ENCODE results near the gene CD53.

CD53 gene

GRCh38 chr1:110875216-110875731 is 2.3 kb downstream of the CD53 start:
- DNase-seq (ENCODE audit: low read depth in 2 of 3, low spot score in 1 of 3), result peak; percentile 32 to 47 (median 44)

- no peak for DNase-seq (ENCODE audit: low read depth in 2 of 3, low spot score in 1 of 3)
Observed at GRCh38 chr1:110876748-110877341, 3.9 kb downstream of the CD53 start.

GRCh38 chr1:110877364-110877763 is 4.4 kb downstream of the CD53 start:
- DNase-seq (ENCODE audit: low read depth in 2 of 3, low spot score in 1 of 3), result no peak

- no peak for DNase-seq (ENCODE audit: low read depth in 2 of 3, low spot score in 1 of 3)
Observed at GRCh38 chr1:110877776-110878175, 4.8 kb downstream of the CD53 start.

GRCh38 chr1:110878591-110878990 is 5.6 kb downstream of the CD53 start:
- DNase-seq (ENCODE audit: low read depth in 2 of 3, low spot score in 1 of 3), result no peak

DNA sequence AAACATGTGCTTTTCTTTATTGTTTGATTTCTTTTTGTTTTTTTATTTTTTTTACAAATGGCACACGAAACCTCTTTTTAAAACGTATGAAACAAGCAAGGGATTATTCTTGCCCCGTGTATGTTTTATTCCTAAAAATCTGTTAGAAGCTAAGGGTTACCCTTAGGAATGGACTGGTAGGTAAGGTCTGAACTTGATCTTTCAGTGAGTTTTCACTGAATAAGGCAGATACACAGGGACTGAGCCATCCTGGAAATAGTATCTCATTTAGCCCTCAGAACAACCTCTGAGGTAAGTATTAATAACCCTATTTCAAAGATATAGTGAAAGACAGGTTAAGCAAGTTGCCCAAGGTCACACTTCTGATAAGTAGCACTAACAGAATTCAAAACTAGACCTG is 6.0 kb downstream of the CD53 start:
- no peak for DNase-seq (ENCODE audit: low read depth in 2 of 3, low spot score in 1 of 3)

GRCh38 chr1:110879758-110880606 is 7.0 kb downstream of the CD53 start:
- DNase-seq (ENCODE audit: low read depth in 2 of 3, low spot score in 1 of 3), result peak; percentile 50 to 70 (median 63)

GRCh38 chr1:110880708-110881374 is 7.9 kb downstream of the CD53 start:
- DNase-seq (ENCODE audit: low read depth in 2 of 3, low spot score in 1 of 3), result peak; percentile 34 to 49 (median 47)

DNA sequence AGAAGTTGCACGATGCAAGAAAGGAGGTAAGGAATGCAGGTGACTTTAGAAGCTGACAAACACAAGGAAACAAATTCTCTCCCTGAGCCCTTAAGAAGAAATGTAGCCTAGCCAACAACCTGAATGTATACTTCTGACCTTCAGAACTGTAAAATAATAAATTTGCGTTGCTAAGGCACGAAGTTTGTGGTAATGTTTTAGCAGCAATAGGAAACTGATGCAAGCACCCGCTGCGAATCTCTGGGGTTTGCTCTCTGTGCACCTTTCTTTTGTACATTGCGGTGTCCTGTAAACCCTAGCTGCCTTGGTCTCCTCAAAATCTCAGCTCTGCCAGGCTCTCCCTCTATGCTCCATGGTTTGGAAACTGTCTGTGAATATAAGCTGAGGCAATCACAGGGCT is 15.1 kb downstream of the CD53 start:
- DNase-seq (ENCODE audit: low read depth in 2 of 3, low spot score in 1 of 3), result no peak

DNA sequence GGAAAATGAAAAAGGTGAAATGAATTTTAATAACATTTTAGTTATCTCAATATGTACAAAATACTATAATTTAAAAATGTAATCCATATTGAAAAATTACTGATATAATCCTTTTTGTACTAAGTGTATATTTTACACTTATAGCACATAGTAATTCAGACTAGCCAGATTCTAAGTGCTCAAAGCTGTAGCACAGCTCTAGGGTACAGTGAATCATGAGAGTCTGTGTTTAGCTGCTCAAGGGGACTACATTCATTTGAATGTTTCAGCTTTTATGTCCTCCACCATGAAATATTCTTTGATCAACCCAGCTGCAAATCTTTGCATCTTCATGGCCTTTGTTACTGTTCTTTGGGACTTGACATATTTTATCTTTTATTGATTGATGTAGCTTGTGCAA is 15.7 kb downstream of the CD53 start:
- DNase-seq (ENCODE audit: low read depth in 2 of 3, low spot score in 1 of 3), result no peak

DNA sequence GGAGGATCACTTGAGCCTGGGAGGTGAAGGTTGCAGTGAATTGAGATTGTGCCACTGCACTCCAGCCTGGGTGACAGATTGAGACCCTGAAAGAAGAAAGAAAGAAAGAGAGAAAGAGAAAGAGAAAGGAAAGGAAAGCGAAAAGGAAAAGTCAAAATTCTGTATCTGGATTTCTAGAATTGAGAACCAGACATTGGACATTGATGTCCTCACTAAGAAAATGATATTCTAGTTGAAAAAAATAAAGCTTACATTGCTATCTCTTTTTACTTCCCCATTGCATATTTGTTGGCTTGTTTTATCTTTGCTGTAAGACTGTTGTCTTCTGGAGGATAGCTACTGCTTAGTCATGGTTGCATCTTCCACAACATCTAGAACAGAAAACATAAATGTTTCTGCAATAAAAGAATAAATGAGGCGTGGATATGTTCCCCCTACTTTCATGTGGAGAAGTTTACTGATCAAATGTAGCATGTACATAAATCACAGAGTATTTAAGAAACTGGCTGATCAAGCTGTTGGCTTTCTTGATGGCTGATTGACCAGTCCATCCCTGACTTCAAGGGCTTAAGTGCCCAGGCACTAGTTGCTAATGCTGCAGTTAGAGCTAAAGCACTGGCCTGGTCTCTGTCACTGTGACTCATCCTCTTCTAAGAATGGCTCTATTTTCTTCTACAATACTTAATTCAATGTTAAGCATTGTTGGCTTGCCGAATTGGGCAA is 17.7 kb downstream of the CD53 start:
- DNase-seq (ENCODE audit: low read depth in 2 of 3, low spot score in 1 of 3), result no peak

DNA sequence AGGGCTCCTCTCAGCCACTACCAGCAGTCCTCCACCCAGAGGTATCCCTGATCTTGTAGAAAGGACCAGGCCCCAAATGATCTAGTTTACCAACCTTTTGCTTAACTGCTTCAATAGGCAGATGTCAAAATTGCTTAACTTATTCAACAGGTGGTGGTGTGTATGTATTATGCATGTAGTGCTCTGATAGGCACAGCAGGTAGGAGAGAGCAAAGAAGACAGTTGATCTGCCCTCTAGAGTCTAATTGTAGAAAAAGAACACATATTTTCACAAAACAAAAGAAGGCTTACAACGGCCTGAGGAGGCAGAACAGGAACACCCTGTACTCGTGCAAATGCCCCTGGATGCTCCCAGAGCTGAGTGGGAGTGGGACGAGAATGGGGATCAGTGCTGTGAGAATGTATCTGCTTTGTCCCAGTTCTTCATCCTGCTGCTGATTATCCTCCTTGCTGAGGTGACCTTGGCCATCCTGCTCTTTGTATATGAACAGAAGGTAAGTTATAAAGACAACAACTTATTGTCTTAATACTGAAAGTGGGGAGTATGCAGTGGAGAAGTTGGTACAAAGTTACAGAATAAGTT is 21.1 kb downstream of the CD53 start:
- no peak for DNase-seq (ENCODE audit: low read depth in 2 of 3, low spot score in 1 of 3)

DNA sequence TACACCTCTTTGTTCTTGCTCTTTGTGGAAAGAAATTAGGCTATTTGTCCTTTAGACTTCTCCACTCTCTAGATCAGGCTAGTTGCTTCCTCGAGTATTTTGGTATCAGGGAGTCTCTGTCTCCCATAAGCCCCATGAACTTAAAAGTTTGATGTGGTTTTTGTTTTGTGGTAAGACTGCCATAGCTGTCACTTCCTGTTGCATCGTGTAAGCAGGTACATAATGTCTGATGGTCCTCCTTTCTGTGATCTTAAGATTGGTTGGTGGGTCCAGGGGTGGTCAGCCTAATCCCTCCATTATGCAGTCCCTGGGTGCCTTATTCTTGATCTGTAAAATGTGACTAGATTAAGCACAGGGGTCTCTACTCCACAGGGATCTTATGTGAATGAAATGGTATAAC is 23.1 kb downstream of the CD53 start:
- no peak for DNase-seq (ENCODE audit: low read depth in 2 of 3, low spot score in 1 of 3)

DNA sequence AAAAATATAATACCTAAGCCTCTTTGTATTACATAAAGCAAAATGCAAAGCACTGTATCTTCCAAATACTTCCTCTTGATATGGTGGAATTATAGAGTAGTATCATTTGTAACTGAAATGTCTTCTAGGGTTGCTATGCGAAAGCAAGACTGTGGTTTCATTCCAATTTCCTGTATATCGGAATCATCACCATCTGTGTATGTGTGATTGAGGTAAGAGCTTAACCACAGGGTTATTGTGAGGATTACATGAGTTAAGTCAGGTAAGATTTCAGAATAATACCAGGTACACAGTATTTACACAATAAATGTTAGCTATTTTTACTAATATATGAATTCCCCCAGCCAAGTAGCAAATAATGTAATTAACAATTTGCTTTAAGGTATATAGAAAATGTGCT is 24.7 kb downstream of the CD53 start:
- DNase-seq (ENCODE audit: low read depth in 2 of 3, low spot score in 1 of 3), result no peak

DNA sequence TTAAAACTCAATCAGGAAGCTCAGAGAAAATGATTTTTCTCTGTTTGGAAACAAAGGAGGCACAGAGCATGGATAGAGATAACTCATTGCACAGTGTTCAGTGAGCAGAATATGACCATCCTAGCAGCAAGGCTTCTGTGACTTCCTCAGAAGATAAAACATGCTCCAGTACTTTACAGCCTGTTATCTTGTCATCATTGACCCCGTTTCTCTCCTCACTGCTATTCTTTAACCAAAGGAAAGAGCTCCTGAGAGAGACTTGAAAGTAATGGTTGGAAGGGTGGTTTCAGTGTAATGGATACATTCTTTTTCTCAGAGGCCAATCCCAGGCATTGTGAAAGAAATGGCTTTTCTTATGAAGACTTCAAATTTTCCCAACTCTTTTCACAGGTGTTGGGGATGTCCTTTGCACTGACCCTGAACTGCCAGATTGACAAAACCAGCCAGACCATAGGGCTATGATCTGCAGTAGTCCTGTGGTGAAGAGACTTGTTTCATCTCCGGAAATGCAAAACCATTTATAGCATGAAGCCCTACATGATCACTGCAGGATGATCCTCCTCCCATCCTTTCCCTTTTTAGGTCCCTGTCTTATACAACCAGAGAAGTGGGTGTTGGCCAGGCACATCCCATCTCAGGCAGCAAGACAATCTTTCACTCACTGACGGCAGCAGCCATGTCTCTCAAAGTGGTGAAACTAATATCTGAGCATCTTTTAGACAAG is 25.9 kb downstream of the CD53 start:
- no peak for DNase-seq (ENCODE audit: low read depth in 2 of 3, low spot score in 1 of 3)

- DNase-seq (ENCODE audit: low read depth in 2 of 3, low spot score in 1 of 3), result no peak
Observed at GRCh38 chr1:110899458-110899843, 26.5 kb downstream of the CD53 start.

DNA sequence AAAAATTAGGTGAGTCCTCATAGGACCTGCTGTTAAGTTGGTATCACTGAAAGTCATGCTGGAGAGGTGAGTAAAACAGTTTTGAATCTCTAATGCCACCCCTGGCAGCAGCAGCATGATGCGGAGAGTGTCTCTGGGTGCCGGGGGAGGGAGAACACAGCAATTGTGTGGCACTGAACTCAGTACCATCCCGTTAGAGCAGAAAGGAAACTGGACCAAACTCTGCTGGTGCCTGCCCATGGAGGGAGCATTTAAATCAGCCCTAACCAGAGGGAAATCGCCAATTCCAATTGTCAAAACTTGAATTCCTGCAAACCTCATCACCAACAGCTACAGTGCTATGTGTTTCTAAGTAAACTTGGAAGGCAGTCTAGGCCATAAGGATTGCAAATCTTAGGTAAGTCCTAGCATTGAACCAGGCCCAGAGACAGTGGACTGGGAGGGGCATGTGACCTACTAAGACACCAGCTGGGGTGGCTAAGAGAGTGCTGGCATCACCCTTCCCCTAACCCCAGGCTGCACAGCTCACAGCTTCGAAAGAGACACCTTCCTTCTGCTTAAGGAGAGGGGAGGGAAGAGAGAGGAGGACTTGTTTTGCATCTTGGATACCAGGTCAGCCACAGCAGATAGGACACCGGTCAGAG is 30.0 kb downstream of the CD53 start:
- DNase-seq (ENCODE audit: low read depth in 2 of 3, low spot score in 1 of 3), result no peak

- DNase-seq (ENCODE audit: low read depth in 2 of 3, low spot score in 1 of 3), result no peak
Observed at GRCh38 chr1:110903853-110904500, 31.0 kb downstream of the CD53 start.

- no peak for DNase-seq (ENCODE audit: low read depth in 2 of 3, low spot score in 1 of 3)
Observed at GRCh38 chr1:110912784-110913183, 39.8 kb downstream of the CD53 start.

All from stimulated activated CD4-positive, alpha-beta T cell treated with anti-CD3 and anti-CD28 coated beads, Interleukin-12 subunit alpha, Interleukin-12 subunit beta, amount 100 ng/mL, for 48 hours (primary cell).